ENCODE results near the gene EXO1.

DNA sequence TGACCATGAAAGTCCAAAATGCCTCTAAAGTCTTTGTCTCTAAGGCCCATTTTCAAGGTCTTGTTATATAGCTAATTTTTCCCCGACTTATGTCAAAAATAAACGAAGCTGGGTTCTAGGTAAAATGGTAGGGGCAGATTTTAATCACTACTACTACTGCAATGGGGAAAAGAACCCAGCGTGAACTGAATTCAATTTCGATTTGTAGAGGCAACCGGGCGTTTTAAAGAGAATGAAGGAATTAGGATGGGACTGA lies 536 bp upstream of the EXO1 start:
- TF ChIP-seq, protein P1, sequence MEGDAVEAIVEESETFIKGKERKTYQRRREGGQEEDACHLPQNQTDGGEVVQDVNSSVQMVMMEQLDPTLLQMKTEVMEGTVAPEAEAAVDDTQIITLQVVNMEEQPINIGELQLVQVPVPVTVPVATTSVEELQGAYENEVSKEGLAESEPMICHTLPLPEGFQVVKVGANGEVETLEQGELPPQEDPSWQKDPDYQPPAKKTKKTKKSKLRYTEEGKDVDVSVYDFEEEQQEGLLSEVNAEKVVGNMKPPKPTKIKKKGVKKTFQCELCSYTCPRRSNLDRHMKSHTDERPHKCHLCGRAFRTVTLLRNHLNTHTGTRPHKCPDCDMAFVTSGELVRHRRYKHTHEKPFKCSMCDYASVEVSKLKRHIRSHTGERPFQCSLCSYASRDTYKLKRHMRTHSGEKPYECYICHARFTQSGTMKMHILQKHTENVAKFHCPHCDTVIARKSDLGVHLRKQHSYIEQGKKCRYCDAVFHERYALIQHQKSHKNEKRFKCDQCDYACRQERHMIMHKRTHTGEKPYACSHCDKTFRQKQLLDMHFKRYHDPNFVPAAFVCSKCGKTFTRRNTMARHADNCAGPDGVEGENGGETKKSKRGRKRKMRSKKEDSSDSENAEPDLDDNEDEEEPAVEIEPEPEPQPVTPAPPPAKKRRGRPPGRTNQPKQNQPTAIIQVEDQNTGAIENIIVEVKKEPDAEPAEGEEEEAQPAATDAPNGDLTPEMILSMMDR (IDR thresholded peaks at IDR 0.05): no peak
- TF ChIP-seq ZFX (IDR thresholded peaks at IDR 0.05; ENCODE audit: borderline replicate concordance): no peak

Data from 22Rv1 (cell line).